Activated gamma-delta T cell treated with Interleukin-2 at 50 U/mL for 16 hours (primary cell): ENCODE data around the gene MTERF4.

Experiments used
- DNase-seq: peaks from one replicate; pipeline ENCODE4 v3.0.0-alpha.2; 2020

The MTERF4 gene, protein sequence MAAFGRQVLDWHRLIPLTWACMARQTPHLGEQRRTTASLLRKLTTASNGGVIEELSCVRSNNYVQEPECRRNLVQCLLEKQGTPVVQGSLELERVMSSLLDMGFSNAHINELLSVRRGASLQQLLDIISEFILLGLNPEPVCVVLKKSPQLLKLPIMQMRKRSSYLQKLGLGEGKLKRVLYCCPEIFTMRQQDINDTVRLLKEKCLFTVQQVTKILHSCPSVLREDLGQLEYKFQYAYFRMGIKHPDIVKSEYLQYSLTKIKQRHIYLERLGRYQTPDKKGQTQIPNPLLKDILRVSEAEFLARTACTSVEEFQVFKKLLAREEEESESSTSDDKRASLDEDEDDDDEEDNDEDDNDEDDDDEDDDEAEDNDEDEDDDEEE

DNA sequence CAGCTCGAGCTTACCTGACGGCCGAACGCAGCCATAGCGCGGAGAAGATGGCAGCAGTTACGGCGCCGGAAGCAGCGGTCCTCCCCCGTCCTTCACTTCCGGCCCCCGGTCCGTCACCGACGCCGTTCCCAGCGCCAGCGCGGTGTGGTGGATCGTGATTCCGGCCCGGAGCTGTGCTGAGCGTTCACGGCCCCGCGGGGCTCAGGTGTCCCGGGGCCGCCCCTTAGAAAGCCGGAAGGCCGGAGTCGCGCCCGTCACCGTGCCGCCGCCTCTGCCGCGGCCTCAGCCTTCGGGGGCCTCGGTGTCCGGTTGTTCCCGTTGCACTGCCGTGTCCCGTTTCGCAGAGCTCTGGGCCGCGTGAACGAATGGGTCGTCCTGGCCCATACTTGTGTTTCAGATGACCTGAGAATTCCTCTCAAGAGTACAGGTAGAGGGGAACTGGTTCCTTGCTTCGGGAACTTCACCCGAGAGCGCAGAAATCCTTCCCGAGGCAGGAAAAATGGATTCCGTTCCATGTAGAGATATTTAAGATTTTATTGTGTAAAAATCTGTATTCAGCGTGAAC is at the start of gene MTERF4:
TSS of gene MTERF4 (minus strand) at position 49 of the 565 bp plus-strand sequence. CDS start at position 35, 14 bp downstream.
- DNase-seq: peak; percentile 84

DNA sequence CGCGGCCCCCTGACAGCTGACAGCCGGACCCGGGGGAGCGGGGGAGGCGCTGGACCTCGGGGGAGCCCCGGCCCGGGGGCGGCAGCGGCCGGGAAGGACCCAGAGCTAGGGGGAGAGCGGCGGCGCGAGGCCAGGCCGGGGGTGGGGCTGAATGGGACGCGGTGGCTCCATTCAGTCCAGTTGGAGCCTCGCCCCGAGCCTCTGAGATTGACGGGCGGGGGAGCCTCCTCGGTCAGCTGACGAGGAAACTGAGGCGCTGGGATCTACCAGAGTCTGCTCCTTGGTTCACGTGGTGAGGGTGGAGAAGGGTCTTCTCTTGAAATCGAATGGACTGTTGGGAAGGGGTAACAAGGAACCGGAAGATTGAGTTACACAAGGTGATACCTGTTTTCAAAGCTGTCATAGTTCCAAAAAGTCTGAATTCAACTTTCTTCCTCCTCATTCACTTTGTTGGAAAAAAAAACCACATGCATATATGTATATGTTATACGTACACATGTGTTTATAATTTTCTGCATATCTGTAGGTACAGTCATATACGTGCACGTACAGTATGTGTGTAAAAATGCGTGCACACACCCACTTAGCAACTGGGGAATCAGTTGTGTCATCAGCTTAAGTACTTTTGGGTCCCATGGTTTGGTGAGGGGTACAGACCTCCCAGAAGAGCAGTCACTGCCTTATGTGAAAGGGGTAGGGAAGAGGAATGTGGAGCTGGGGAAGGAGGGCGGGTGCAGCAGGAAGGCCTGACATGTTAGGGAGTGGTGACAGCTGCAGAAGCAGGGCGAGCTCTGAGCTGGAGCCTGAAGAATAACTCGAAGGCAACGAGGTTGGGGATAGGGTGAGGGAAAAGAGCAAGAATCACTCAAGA is 48.8 kb upstream of the MTERF4 start:
- no peak for DNase-seq

DNA sequence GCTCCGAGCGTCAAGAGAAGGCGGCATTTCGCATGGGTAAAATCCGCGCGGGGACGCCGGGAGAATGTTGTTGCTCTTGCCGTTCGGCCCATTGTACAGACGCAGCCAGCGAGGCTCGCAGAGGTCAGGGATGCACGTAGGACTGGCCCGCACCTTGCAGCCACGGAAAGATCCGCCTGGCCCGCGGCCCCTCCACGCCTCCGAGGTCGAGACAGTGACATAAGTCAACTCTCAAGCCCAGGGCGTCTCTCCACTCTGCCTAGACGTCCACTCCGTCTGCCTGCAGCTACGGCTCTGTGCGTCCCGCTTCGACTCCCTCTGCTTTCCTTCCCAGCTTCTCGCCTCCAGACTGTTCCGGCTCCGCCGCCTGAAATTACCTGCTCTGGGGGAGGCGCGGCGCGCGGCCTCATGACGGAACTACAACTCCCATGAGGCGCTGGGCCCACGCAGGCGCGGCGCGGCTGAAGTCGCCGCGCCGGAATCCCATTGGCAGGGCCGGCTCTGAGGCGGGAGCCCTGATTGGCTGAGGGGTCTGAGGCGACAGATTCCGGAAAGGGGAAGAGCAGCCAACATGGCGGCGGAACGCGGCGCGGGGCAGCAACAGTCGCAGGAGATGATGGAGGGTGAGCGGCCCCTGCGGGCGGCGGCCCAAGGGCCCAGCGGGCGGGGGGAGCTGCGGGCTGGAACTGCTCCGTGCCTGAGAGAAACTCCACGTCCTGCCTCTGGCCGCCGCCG is 48.0 kb upstream of the MTERF4 start, which contains the start of gene PPP1R7:
TSS of gene PPP1R7 (plus strand) at position 543 of the 735 bp plus-strand sequence. CDS start at position 572, 29 bp downstream.
- peak; percentile 93 for DNase-seq

DNA sequence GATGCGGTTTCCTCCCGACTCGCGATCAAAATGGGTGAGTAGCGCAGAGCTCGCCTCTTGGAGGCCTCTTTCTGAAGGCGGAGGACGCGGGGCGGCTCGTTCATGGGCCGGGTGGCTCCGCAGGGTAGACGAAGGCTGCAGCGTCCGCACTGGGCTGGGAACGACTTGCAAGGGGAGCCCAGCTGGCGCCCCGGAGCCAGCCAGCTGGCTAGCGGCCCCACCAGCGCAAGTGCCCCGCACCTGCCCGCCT is 47.5 kb upstream of the MTERF4 start:
- DNase-seq: no peak

DNA sequence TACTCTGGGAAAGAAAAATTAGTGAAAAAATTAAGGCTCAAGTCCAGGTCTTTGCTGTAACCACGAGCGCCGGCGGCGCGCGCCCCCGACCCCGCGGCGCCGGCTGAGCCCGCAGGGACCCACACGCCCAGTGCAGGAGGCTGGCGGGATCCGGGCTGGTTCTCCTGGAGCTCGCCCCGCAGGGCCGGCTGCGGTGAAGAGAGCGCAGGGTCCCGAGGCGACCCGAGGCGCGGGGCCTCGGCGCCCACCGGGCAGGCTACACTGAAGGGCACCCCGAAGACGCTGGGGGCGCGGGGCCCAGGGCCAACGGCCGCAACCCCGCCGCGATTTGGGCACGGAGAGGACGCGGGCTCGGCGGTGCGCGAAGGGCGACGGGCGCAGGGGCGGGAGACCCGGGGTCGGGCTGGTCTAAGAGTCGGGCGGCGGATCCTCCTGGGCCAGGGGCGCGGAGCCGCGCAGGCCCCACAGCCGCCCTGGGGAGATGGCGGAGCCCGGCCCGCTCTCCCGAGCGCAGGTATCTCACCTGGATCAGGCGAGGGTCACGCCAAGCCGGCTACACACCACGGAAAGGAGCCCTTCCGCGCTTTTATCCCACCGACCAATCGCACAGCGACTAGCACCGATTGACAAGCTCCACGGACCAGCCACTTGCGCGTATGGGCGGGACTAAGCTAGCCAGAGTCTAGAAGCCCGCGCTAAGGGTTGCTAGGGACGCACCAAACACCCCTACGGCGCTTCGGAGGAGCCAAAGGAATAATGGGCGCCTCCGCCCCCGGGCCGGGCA is 47.0 kb upstream of the MTERF4 start, which contains the start of gene PASK:
TSS of gene PASK (minus strand) at position 582 of the 784 bp plus-strand sequence. CDS start 6,440 bp downstream, outside the sequence.
- peak; percentile 90 for DNase-seq

DNA sequence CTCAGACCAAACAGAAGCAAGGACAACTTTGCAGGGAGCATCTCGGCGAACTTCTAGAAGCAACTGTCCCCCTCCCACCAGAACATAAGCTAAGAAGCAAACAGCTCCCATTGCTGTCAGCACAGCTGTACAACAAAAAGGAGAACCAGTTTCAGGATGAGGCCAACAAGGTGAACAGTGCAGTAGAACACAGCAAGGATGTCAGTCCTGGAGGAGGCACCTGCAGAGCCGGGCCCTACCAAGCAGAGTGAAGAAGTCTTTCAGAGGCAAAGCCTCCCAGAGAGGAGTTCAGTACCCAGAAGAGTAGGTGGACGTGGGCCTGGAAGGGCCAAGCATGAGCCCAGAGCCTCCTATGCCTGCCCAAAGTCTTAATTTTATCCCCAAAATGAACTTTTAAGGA is 46.2 kb upstream of the MTERF4 start:
- DNase-seq: no peak

DNA sequence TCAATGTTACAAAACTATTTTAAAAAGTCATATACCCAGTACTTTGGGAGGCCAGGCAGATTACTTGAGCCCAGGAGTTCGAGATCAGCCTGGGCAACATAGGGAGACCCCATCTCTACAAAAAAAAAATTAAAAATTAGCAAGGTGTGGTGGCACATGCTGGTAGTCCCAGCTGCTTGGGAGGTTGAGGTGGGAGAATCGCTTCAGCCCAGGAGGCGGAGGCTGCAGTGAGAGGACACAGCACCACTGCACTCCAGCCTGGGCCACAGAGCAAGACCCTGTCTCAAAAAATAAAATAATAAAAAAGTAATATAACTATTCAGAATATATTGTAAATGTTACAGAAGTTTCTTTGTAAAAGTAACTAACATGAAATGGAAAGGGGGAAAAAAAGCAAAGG is 45.2 kb upstream of the MTERF4 start:
- DNase-seq: no peak

DNA sequence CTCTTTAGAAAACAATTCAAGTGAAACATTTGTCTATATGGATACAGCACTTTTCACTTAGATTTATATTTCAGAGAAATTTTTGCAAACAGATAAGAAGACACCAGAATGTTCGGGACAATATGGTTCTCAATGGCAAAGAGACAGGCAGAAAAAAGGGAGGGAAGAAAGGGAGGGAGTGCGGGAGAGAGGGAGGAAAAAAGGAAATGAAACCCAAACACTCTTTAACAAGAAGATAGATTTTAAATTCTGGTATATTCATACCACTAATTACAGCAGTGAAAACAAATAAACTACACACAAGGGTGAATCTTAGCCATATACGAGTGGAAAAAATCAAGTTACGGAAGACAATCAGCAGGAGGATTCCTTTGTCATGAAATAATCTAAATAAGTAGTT is 44.2 kb upstream of the MTERF4 start:
- no peak for DNase-seq

DNA sequence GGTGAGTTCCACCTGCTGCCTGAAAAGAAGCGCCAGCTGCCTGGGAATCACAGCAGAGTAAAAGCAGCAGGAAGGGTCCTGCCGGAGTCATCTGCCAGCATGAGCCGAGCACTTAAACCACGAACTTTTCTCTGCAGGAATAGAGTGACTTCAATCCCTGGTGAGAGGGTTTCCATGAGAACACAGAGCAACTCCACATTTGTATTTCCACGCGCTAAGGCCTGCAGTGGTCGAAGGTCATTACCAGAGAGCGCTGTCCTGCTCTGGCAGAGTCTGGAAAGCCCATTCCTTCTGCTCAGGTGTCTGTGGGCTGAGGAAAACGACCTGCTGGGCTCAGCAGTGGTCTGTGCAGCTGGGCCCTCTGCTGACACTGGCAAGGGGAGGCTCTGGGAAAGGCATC is 40.5 kb upstream of the MTERF4 start:
- DNase-seq: no peak

DNA sequence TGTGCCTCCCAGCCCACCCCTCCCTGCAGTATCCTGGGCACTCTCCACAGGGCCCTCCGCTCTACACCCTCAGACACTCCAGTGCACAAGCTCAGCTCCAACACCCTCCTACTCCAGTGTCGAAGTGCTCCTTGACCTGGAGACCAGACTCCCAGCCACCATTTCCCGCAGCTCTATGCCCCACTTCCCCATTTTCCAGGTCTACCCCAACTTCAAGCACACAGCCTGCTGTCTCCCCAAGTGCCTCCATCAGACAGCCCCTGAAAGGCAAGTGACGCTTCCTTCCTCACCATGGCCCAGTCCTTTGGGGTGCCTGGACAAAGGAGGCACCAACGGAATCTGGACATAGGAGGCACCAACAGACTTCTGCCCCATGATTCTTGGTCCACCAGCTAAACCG is 40.0 kb upstream of the MTERF4 start:
- no peak for DNase-seq

DNA sequence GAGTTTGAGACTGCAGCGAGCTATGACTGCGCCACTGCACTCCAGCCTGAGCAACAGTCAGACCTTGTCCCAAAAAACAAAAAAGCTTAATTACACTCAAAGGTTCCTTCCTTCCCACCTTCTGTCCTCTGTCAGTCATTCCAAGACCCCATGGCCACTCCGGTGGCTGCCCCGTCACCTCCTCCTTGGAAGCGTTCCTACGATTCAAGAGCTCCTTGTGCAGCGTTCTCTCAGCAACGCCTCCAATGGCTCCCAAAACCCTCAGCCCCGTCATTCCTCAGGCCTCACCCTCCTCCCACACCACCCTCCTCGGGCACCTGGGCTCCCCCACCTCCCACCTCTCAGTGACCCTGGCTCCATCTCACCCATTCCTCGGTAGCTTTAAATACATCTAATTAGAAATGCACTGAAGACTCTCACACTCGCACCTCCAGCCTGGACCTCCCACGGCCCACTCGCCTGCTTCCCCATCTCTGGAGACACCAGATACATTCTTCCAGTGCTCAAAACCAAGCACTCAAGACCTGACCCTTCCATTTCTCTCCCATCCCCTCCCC is 39.2 kb upstream of the MTERF4 start:
- DNase-seq: no peak

DNA sequence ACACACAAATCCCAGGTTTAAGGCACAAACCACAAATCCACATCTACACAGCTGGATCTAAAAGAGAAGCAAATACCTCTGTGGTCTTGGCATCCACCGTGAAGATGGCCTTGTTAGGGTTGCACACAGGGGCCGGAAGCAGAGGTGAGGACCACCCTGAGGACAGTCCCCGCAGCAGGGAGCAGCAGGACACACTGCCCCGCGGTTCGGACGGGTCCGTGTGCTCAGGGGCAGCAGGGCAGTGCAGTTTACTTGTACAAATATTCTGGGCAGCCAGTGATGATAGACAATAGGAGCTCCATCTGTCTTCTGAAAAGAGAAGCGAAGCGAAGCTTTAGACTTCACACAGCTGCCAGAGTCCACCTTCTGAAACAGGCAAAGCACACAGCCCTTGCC is 38.4 kb upstream of the MTERF4 start:
- DNase-seq: no peak

DNA sequence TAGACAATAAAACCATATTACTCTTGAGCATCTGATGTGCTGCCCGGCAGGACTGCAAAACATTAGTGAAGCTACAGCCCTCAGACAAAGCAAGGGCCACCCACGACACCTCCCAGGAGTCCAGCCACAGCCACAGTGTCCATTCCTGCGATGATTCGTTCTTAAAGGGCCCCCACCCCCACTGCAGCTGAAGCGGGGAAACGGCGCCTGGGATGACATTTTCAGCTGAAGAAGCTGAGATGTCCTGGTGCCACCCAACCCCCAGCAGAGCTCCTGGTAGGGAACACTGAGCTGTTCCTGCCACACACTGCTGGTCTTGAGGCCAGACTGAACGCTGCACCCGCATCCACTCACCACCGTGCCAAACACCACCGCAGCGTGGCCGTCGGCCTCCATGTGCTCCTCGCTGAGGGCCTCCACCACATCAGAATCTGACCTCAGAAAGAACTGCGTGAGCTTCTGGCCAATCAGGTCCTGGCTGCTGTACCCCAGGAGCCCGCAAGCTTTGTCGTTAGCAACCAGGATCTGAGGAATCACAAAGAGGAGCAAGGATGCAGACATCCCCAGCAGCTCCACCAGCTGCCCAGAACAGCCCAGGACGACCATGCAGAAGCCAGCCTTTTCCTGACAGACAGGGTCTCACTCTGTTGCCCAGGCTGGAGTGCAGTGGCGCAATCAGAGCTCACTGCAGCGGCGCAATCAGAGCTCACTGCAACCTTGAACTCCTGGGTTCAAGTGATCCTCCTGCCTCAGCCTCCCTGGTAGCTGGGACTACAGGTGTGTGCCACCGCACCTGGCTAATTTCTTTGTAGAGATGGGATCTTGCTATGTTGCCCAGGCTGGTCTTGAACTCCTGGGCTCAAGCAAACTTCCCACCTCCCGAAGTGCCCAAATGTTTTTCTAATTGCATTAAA is 37.7 kb upstream of the MTERF4 start:
- no peak for DNase-seq

DNA sequence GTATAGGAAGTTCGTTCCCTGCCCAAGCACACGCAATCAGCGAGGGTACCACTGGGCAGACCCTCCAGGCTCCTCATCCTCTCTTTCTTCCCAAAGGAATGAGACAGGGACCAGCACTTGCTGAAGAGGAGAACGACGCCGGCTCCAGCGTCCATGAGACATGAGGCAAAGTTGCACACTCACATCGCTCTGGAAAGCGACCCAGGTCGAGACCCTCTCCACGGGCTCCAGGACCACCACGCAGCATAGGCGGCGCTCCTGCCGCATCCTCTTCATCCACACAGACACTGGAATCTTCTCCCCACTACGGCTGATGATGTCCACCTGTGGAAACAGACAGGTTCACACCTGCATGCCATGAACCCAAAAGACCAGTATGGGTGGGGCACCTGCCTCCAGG is 36.4 kb upstream of the MTERF4 start:
- DNase-seq: no peak

DNA sequence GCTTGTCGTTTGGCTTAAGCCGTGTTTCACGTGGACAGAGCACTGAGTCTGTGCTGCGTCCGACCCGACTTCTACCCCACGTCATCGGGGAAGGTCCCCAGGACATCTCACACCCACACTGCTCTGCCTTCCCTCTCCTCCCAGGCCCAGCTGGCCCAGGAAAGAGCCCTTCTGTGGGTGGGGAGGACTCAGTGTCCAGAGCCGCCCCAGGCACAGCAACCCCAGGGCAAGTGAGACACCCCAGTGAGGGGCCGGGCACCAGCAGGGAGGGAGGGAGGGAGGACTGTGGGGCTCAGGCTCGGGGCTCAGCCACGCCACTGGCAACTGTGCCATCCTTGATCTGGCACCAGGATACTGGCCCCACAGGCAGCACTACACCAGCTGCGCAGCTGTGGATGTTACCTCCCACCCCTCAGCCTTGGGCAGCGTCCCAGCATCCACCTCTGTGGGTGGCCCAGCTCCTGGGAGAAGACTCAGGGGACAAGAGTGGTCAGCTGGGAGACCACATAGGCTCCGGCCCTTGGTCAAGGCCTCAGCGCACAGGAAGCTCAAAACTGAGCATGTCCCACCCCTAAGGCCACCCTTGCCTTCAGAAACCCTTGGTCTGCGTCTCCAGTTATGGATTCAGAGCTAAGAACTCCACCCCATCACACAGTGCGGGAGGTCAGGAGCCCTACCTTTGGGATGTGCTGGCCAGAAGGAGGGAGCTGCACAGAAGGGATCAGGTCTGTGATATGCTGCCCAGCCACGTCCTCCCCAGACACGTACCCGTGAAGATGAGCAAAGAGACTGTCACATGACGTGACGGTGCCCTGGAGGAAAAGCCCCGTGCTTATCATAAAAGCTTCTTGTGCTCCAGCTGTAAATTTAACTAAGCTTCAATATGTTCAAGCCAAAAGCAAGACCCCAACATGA is 35.4 kb upstream of the MTERF4 start:
- DNase-seq: no peak

DNA sequence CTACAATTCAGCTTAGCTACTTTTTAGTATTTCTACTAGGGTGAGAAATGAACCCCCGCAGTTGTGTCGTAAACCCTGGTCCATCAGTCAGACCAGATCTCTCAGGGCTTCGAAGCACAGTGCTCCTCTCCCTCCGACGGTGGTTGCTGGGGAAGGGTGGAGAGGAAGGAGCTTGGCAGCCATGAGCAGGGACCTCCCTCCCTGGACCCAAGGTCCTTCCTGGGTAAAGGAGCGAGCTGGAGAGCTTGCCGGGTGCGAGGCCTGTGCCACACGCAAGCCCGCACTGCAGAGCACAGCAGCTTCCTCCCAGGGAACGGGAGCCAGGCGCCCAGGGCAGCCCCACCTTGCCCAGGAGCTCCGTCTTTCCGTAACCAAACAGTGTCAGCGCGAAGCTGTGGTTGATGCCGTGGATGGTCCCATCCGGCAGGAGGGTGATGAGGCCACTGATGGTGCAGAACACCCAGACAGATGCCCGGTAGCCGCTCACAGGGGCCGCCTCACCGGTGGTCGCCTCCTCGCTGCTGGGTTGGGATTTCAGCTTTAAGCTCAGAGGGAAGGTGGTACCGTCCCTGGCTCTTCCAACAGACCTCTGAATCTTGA is 34.7 kb upstream of the MTERF4 start:
- no peak for DNase-seq

DNA sequence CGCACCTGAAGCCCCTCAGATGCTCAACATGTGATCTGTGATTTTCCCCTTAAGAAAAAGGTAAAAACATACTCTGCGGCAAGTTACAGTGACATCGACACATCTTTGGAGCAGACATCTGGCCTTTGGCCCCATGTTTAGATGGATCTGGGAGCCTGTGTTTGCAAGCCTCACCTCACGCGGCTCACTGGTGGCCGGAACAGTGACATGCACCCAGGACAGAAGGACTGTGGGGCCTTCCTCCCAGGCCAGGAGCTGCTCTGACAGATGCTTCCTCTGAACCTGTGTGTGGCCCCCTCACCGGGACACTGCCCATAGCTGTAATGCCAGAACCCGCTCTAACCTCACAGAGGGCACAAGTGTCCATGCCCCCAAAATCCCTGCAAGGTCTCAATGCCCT is 34.1 kb upstream of the MTERF4 start:
- DNase-seq: no peak

DNA sequence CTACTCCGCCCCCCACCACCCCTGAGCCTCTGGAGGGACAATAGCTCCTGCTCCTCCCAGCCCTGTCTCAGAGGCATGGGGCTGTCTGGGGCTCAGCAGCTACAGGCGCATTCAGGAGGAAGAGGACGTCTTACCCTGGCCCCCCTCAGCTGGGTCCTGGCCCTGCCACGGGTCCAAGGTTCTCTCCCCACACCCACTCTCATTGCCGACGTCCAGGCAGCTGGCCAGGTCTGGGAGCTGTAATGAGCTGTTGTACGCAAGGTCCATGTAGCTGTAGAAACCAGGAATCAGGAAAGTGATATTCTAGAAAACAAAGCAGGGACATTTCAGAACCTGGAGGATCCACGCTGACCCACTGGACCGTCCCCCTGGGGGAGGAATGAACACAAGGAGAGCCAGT is 33.6 kb upstream of the MTERF4 start:
- no peak for DNase-seq

DNA sequence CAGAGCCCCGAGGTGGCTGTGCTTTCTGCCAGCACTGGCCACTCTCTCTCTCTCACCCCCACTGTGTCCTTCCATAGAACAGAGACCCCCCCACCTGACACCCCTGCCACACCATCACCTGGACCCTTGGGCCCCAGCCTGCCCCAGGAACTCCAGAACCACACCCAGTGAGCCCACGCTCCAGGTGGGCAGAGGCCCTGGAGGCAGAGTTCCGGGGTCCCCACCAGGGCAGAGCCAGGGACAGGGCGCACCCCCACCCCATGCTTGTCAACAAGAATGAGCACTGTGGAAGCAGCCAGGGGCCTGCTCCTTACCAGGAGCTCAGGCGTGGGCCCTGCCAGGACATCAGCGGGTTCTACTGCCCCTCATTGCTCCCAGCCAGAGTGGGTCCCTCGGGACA is 32.6 kb upstream of the MTERF4 start:
- no peak for DNase-seq
